Activated CD4-positive, alpha-beta T cell treated with anti-CD3 and anti-CD28 coated beads, Interleukin-10, Interleukin-2, amounts not matched to agents 100 ng/mL and 50 ng/mL, durations not matched to agents 16 hours and 8 hours (primary cell): ENCODE results near the gene GFPT1.

Experiments
- DNase-seq: peaks from one replicate; pipeline ENCODE4 v3.0.0-alpha.2; 2020

Gene GFPT1

DNA sequence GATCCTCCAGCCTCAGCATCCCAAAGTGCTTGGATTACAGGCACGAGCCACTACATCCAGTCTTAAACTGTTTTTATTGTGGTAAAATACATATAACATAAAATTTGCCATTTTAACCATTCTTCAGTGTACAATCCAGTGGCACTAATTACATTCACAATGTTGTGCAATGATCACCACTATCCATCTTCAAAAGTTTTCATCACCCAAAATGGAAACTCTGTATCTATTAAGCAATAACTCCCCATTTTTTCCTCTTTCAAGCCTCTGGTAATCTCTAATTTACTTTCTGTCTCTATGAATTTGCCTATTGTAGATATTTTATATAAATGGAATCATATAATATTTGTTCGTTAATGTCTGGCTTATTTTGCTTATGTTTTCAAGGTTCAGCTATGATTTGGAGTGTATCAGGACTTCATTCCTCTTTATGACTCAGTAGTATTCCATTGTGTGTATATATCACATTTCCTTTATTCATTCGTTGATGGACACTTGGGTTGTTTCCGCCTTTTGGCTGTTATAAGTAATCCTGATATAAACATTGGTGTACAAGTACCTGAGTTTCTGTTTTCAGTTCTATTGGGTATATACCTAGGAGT, 71.8 kb downstream of the GFPT1 start:
- DNase-seq: no peak

DNA sequence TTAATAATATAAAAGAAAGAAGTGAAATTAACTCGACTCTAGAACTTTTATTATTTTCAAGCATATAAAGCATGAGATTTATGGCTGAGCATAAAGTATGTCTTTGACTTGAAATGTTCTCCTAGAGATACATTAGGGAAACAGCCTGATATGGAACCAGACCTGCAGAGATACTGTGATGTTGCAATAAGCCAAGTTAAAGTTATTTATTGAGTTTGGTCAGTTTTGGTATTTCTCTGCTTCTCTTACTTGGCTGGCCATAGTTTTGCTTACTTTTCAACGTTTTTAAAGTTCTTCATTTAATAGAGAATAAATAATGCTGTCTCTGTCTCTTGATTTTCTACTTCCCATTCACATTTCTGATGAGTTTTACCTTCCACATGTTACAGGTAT, 76.0 kb downstream of the GFPT1 start:
- no peak for DNase-seq

DNA sequence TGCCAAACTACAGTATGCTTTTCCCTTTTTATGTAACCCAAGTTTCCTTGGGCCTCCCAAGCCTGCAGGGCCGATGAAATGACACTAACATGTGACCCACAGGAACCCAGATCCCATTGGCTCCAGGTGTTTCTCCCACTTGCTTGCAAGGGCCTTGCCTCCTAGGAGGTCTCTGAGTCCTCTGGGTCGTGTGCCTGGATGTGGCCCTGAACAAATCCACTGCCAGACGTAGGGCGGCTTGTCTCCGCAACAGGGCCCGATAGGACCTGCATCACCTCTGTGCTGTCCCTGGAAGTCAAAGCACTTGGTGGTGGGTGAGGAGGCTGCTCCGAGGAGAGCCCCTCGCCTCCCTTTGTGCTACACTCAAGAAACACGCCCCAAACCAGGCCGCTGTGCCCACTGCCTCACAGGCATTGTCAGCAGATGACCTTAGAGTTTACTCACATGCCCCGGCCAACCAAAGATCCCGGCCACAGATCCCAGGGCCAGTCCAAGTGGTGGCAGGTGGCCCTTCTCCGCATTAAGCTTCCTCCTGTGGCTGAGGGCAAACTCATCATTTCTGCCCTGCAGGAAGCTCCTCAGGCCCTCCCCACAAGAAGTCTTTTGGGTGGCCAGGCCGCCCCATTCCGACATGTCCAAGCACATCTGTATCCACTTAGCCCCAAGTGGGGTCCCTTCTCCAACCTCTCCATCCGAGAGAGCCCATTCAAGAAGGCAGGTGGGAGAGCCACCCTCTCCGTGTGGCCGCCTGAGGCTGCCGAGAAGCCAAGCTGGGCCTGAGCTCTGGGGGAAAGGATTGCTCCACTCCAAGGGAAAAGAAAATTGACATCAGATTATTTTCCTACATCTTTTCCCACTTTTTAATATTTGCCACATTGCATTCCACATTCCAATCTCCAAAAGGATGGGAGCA, 76.7 kb downstream of the GFPT1 start:
- DNase-seq: no peak

GRCh38 chr2:69309351-69310110, 77.5 kb downstream of the GFPT1 start:
- DNase-seq: no peak

- DNase-seq: no peak
These were observed 78.7 kb downstream of the GFPT1 start for GRCh38 chr2:69308338-69308737.

DNA sequence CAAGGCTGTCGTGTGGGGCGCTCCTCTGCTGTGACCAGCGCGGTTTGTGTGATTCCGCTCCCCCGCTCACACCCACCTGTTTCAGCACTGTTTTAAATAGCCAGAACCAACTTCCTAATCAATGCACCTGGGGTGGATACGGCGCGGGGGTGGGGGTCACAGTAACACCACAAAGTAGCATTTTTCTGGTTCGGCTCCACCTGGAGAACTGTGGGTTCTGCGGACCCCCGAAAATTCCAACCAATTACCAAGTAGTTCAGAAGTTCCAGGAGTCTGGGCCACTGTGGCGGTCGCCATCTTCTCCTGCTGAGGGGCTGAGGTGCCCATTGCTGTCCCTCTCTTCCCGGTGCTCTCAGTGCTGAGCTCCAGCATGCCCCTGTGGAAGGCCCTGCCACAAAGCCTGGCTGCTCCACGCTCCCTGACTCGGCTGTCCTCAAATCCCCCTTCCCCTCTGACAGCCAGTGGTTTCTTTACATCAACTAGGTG, 79.4 kb downstream of the GFPT1 start:
- no peak for DNase-seq

DNA sequence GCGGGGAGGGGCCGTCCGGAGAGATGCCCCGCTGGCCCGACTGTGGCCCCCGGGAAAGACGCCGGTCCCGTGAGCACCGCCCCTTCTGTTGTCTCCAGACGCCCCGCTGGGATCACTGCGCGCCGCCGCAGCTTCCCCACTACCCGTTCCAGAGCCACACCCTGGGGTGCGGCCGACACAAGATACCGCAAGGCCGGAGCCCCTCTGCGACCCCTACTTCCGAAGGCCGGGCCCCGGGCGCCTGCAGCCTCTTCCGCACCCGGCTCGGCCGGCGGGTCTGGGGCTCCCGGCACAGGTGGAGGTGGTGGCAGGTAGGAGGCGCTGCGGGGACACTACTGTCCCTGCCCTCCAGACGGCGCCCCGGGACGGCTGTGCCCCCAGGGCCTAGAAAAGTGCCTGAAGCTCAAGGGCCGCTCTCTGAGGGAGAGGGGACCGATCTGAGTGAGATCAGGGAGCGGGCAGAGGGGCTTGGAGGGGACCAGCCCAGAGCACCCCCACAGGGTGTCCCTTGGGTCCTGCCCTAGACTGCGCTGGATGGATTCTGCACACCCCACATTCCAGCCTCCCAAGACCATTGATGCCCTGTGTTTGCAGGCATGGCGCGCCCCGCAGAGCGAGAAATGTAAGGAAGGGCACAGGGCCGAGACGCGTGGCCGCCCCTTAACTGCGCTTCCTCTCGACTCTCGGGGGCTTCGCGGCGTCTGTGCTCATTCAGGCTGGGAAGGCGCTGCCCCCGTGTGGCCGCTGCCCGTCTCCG, 80.0 kb downstream of the GFPT1 start:
- DNase-seq: peak; percentile 70

- DNase-seq: no peak
These were observed 80.6 kb downstream of the GFPT1 start for GRCh38 chr2:69306393-69306821.

DNA sequence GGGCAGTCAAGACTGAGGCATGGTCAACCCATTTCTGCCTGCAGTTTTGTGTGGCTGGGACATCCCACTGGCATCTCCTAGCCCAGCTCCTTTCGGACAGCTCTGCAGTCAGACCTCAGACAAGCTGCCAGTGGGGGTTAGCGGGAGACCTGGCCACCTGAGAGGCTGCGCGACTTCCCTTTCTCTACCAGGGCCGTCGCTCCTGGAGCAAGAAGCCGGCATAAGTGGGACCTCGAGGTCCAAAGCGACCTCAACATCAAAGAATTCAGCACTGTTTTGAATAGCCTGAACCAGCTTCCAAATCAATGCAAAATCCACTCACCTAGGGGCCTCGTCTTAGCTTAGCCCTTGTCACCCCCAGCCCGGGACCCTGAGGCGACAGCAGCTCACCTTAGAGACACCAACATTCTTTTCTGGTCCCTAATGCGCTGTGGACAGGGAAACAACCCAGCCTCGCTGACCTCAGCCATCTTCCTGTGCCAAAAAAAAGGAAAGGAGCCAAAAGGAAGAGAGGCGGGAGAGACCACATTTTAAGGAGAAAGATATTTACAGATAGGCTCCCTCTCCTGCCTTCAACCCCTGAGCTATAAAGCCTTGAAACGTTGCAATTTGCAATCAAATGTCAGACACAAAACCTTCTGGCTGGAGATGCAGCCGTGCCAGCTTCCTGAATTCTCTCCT, 81.2 kb downstream of the GFPT1 start:
- no peak for DNase-seq

GRCh38 chr2:69305166-69305565, 81.9 kb downstream of the GFPT1 start:
- DNase-seq: no peak

DNA sequence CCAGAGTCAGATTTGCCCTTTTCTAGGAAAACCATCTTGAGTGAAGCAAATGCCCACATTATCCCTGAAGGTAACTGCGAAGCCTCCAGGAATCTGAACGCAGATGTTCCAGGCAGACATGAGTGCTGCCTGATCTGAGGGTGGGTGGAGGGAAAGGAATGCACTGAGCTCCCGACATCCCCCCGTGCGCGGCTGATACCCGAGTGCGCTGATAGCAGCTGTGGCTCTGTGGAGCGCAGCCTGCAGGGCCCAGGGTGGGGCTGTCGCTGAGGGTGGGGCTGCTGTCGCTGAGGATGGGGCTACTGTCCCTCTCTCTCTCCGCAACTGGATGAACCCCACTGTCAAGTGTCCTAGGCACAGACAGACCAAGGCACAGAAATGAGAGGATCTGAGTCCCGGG, 82.4 kb downstream of the GFPT1 start:
- DNase-seq: no peak

DNA sequence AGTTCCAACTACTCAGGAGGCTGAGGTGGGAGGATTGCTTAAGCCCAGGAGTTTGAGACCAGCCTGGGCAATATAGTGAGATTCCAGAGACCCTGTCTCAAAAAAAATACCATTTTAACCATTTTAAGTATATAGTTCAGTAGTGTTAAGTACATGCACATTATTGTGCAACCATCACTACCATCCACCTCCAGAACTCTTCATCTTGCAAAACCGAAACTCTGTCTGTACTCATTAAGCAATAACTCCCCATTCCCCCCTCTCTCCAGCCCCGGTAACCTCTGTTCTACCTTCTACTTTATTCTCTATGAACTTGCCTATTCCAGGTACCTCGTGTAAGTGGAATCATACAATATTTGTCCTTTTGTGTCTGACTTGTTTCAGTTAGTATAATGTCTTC, 86.4 kb downstream of the GFPT1 start:
- DNase-seq: no peak

DNA sequence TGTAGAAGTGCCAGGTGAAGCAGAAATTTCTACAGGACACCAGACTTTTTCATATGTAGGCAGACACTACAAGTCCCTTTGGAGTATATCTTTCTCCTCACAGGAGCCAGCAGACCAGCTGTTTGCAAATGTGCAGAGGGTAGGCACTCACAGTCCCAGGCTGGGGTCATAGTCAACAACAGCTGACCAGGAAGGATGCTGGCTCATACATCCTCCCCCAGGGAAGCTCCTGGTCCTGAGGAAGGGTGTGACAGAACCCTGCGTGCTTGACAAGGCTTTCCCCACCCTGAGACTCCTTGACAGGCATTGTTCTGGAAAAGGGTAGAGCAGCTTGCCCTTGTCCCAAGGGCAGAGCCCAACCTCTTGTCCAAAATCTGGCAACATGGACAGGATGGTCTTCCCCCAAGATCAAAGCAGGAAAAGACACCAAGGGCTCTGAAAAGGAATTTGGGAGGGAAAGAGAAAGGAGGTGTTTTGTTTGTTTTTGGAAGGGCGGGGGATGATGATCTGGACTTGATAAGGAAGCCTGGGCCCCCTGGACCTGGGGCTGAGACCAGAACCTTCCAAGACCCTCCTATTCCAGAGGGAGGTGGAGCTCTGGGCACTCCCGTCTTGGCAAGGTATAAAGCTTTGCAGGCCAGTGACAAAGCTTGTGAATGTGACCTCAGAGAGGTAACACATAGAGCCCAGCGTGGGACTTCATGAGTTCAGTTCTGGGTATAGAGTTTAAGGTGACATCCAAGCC, 87.1 kb downstream of the GFPT1 start:
- no peak for DNase-seq

- DNase-seq: no peak
These were observed 88.2 kb downstream of the GFPT1 start for GRCh38 chr2:69298862-69299261.

GRCh38 chr2:69298261-69298660, 88.8 kb downstream of the GFPT1 start:
- DNase-seq: no peak

- DNase-seq: no peak
These were observed 89.8 kb downstream of the GFPT1 start for GRCh38 chr2:69297216-69297615.

DNA sequence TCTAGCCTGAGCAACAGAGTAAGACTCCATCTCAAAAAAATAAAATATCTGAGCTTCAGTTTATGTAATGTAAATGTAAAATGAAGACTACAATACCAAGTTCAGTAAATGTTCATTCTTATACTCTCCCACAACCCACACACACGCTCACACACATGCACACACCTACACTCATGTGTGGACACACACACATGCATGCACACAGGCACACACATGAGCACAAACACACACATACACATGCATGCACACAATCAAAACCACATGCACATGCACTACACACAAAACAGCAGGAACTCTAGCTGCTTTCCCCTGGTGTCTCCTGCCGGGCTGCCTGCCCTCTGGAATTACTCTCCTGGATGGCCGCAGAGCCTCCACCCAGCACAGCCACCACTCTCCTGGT, 90.6 kb downstream of the GFPT1 start:
- no peak for DNase-seq

- DNase-seq: no peak
These were observed 94.8 kb downstream of the GFPT1 start for GRCh38 chr2:69292256-69292655.

GRCh38 chr2:69291721-69292120, 95.3 kb downstream of the GFPT1 start:
- DNase-seq: no peak

DNA sequence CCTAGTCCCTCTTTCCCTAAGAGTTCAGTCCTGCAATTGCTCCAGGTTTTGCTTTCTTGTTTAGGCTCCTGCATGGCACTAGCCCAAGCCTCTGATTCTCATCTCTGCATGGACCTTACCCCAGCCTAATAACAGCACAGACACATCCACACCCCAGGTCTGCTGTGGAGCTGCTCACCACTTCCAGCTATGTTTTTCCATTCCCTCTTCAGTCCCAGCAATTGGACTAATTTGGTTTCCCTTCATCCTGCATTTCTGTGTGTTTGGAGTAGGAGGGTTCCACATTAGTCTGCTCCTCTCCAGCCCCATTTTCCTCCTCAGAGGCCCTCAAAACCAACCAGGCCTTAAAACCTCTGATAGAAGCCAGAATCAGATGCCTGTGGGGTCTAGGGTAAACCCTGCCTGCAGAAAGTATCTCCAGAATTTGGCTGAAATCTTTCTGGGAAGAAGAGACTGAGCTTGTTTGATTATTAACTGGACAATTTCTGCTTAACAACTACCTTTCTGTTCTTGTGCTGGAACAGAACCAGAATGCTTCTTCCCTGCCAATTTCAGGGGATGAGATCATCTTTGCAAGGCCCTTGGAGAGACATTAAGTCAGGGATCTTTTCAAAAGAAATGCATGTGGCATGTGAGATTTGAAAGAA, 95.9 kb downstream of the GFPT1 start:
- no peak for DNase-seq

DNA sequence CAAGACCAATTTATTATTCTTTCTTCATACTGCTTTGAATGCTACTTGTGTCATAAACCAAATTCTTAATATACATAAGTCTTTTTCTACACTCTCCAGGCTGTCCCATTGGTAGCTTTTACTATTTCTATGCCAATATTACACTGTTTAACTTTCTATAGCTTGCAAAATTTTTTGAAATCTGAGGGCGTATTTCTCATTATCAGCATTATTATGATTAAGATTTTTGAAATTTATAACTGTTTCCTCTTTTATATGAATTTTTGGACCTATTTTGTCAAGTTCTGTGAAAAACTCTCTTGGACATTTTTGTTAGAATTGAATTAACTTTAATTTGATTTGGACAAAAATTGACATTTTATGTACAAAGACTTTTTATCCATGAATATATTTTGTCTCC, 98.6 kb downstream of the GFPT1 start:
- no peak for DNase-seq
